ENCODE data around the gene PPIP5K1.

The PPIP5K1 gene

DNA sequence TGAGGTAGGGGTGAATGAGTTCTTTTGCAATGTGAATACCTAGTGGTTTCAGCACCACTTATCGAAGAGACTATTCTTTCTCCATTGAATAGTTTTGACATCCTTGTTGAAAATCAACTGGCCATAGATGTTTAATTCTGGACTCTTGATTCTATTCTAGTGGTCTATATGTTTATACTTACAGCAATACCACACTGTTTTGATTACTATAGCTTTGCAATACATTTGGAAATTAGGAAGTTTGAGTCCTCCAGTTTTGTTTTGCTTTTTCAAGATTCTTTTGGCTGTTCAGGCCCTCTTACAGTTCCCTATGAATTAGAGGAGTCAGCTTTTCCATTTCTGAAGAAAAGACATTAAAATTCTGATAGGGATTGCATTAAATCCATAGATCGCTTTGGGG lies 42.5 kb downstream of the PPIP5K1 start:
- no peak for ATAC-seq
- TF ChIP-seq GLIS3 (CRISPR knock-in tag; IDR thresholded peaks at IDR 0.05): no peak
- TF ChIP-seq, protein P1, sequence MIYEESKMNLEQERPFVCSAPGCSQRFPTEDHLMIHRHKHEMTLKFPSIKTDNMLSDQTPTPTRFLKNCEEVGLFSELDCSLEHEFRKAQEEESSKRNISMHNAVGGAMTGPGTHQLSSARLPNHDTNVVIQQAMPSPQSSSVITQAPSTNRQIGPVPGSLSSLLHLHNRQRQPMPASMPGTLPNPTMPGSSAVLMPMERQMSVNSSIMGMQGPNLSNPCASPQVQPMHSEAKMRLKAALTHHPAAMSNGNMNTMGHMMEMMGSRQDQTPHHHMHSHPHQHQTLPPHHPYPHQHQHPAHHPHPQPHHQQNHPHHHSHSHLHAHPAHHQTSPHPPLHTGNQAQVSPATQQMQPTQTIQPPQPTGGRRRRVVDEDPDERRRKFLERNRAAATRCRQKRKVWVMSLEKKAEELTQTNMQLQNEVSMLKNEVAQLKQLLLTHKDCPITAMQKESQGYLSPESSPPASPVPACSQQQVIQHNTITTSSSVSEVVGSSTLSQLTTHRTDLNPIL (CRISPR knock-in tag; IDR thresholded peaks at IDR 0.05; ENCODE audit: low read depth): no peak
- no peak for TF ChIP-seq ARNTL (CRISPR knock-in tag; IDR thresholded peaks at IDR 0.05; ENCODE audit: borderline replicate concordance, low read depth)
- TF ChIP-seq ZFP30 (CRISPR knock-in tag; IDR thresholded peaks at IDR 0.05): no peak
- TF ChIP-seq, protein P2, sequence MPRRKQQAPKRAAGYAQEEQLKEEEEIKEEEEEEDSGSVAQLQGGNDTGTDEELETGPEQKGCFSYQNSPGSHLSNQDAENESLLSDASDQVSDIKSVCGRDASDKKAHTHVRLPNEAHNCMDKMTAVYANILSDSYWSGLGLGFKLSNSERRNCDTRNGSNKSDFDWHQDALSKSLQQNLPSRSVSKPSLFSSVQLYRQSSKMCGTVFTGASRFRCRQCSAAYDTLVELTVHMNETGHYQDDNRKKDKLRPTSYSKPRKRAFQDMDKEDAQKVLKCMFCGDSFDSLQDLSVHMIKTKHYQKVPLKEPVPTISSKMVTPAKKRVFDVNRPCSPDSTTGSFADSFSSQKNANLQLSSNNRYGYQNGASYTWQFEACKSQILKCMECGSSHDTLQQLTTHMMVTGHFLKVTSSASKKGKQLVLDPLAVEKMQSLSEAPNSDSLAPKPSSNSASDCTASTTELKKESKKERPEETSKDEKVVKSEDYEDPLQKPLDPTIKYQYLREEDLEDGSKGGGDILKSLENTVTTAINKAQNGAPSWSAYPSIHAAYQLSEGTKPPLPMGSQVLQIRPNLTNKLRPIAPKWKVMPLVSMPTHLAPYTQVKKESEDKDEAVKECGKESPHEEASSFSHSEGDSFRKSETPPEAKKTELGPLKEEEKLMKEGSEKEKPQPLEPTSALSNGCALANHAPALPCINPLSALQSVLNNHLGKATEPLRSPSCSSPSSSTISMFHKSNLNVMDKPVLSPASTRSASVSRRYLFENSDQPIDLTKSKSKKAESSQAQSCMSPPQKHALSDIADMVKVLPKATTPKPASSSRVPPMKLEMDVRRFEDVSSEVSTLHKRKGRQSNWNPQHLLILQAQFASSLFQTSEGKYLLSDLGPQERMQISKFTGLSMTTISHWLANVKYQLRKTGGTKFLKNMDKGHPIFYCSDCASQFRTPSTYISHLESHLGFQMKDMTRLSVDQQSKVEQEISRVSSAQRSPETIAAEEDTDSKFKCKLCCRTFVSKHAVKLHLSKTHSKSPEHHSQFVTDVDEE (CRISPR knock-in tag; IDR thresholded peaks at IDR 0.05): no peak
- TF ChIP-seq PPARA (CRISPR knock-in tag; IDR thresholded peaks at IDR 0.05; ENCODE audit: borderline replicate concordance): no peak
- no peak for TF ChIP-seq ZFP3 (CRISPR knock-in tag; IDR thresholded peaks at IDR 0.05)
- TF ChIP-seq ZNF8 (CRISPR knock-in tag; IDR thresholded peaks at IDR 0.05): no peak
- TF ChIP-seq, protein P3, sequence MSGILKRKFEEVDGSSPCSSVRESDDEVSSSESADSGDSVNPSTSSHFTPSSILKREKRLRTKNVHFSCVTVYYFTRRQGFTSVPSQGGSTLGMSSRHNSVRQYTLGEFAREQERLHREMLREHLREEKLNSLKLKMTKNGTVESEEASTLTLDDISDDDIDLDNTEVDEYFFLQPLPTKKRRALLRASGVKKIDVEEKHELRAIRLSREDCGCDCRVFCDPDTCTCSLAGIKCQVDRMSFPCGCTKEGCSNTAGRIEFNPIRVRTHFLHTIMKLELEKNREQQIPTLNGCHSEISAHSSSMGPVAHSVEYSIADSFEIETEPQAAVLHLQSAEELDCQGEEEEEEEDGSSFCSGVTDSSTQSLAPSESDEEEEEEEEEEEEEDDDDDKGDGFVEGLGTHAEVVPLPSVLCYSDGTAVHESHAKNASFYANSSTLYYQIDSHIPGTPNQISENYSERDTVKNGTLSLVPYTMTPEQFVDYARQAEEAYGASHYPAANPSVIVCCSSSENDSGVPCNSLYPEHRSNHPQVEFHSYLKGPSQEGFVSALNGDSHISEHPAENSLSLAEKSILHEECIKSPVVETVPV (CRISPR knock-in tag; IDR thresholded peaks at IDR 0.05): no peak
- no peak for TF ChIP-seq ZC3H10 (CRISPR knock-in tag; IDR thresholded peaks at IDR 0.05)
- no peak for TF ChIP-seq RARB (CRISPR knock-in tag; IDR thresholded peaks at IDR 0.05)
- no peak for TF ChIP-seq ZNF70 (CRISPR knock-in tag; IDR thresholded peaks at IDR 0.05)
- no peak for TF ChIP-seq ESRRG (CRISPR knock-in tag; IDR thresholded peaks at IDR 0.05)
- no peak for TF ChIP-seq TCF4 (CRISPR knock-in tag; IDR thresholded peaks at IDR 0.05; ENCODE audit: borderline replicate concordance)

DNA sequence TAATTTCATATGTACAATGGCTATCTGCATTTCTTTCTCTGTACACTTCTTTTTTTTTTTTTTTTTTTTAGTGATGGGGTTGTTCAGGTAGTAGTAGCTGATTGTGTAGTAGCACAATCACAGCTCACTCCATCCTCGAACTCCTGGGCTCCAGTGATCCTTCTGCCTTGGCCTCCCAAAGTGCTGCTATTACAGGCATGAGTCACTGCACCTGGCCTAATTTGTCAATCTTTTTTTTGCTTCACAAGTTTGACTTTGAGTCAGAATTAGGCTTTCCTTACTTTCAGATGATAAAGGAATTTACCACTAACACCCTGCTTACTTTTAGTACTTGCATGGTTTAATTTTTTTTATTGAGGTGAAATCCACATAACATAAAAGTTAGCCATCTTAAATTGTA lies 44.6 kb downstream of the PPIP5K1 start:
- no peak for ATAC-seq
- TF ChIP-seq, protein P4, sequence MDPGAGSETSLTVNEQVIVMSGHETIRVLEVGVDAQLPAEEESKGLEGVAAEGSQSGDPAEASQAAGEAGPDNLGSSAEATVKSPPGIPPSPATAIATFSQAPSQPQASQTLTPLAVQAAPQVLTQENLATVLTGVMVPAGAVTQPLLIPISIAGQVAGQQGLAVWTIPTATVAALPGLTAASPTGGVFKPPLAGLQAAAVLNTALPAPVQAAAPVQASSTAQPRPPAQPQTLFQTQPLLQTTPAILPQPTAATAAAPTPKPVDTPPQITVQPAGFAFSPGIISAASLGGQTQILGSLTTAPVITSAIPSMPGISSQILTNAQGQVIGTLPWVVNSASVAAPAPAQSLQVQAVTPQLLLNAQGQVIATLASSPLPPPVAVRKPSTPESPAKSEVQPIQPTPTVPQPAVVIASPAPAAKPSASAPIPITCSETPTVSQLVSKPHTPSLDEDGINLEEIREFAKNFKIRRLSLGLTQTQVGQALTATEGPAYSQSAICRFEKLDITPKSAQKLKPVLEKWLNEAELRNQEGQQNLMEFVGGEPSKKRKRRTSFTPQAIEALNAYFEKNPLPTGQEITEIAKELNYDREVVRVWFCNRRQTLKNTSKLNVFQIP (CRISPR knock-in tag; IDR thresholded peaks at IDR 0.05; ENCODE audit: borderline replicate concordance, low read depth): no peak
- TF ChIP-seq, protein P5, sequence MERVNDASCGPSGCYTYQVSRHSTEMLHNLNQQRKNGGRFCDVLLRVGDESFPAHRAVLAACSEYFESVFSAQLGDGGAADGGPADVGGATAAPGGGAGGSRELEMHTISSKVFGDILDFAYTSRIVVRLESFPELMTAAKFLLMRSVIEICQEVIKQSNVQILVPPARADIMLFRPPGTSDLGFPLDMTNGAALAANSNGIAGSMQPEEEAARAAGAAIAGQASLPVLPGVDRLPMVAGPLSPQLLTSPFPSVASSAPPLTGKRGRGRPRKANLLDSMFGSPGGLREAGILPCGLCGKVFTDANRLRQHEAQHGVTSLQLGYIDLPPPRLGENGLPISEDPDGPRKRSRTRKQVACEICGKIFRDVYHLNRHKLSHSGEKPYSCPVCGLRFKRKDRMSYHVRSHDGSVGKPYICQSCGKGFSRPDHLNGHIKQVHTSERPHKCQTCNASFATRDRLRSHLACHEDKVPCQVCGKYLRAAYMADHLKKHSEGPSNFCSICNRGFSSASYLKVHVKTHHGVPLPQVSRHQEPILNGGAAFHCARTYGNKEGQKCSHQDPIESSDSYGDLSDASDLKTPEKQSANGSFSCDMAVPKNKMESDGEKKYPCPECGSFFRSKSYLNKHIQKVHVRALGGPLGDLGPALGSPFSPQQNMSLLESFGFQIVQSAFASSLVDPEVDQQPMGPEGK (CRISPR knock-in tag; IDR thresholded peaks at IDR 0.05; ENCODE audit: borderline replicate concordance): no peak
- no peak for TF ChIP-seq GLIS3 (CRISPR knock-in tag; IDR thresholded peaks at IDR 0.05)
- TF ChIP-seq ESRRG (CRISPR knock-in tag; IDR thresholded peaks at IDR 0.05): no peak
- TF ChIP-seq, protein P3 (CRISPR knock-in tag; IDR thresholded peaks at IDR 0.05): no peak
- no peak for TF ChIP-seq ZNF8 (CRISPR knock-in tag; IDR thresholded peaks at IDR 0.05)
- no peak for TF ChIP-seq TOX (CRISPR knock-in tag; IDR thresholded peaks at IDR 0.05; ENCODE audit: borderline replicate concordance)
- TF ChIP-seq, protein P2 (CRISPR knock-in tag; IDR thresholded peaks at IDR 0.05): no peak
- TF ChIP-seq ZFP30 (CRISPR knock-in tag; IDR thresholded peaks at IDR 0.05): no peak
- TF ChIP-seq, protein P1 (CRISPR knock-in tag; IDR thresholded peaks at IDR 0.05; ENCODE audit: low read depth): no peak
- no peak for TF ChIP-seq PPARA (CRISPR knock-in tag; IDR thresholded peaks at IDR 0.05; ENCODE audit: borderline replicate concordance)
- TF ChIP-seq OSR1 (CRISPR knock-in tag; IDR thresholded peaks at IDR 0.05): no peak
- no peak for TF ChIP-seq ZNF70 (CRISPR knock-in tag; IDR thresholded peaks at IDR 0.05)
- TF ChIP-seq ISL1 (CRISPR knock-in tag; IDR thresholded peaks at IDR 0.05): no peak
- TF ChIP-seq ZFP3 (CRISPR knock-in tag; IDR thresholded peaks at IDR 0.05): no peak
